Measurements from ENCODE around the gene EDEM1.

DNA sequence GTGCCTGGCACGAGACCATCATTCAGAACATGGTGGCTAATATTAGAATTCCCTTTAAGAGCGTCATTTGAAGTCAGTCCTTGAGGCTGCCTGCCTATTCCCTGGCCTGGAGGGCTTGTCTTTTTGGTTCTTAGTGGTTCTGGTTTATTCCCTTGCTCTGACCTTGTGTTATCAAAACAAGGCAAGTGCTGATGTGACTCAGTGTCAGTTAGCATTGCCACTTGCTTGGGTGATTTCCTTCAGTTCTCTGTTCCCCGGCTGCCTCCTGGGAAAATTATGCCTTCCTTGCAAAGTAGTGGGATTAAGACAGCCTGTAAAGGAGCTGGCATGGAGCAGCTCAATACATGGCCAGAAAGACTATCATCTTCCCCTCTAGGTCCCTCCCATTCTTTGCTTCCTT, 64.6 kb downstream of the EDEM1 start:
- TF ChIP-seq, protein P1, sequence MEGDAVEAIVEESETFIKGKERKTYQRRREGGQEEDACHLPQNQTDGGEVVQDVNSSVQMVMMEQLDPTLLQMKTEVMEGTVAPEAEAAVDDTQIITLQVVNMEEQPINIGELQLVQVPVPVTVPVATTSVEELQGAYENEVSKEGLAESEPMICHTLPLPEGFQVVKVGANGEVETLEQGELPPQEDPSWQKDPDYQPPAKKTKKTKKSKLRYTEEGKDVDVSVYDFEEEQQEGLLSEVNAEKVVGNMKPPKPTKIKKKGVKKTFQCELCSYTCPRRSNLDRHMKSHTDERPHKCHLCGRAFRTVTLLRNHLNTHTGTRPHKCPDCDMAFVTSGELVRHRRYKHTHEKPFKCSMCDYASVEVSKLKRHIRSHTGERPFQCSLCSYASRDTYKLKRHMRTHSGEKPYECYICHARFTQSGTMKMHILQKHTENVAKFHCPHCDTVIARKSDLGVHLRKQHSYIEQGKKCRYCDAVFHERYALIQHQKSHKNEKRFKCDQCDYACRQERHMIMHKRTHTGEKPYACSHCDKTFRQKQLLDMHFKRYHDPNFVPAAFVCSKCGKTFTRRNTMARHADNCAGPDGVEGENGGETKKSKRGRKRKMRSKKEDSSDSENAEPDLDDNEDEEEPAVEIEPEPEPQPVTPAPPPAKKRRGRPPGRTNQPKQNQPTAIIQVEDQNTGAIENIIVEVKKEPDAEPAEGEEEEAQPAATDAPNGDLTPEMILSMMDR (conservative IDR thresholded peaks at IDR 0.05 in 1 of 2, IDR thresholded peaks at IDR 0.05 in 1 of 2; ENCODE audit: extremely low read depth in 1 of 2, insufficient read depth in 1 of 2, low read depth in 1 of 2, low read length in 2 of 2) = no peak
- no peak for TF ChIP-seq EZH2 (IDR thresholded peaks at IDR 0.05; ENCODE audit: borderline replicate concordance, low read length)

Measured in mammary epithelial cell (primary cell).